ENCODE results near the gene OTOA. TPM values are rescaled to one million over a fixed set of nuclear protein-coding genes. Genes with fewer than 3 reads are reported as not detected.
"Not testable (repeated sequence)": the region's sequence is repeated elsewhere in the genome, so short reads cannot be mapped to it uniquely, and the experiment has no call there.

The OTOA gene
- total RNA-seq, 1 donor from 2014 or later = under 0.01 TPM

DNA sequence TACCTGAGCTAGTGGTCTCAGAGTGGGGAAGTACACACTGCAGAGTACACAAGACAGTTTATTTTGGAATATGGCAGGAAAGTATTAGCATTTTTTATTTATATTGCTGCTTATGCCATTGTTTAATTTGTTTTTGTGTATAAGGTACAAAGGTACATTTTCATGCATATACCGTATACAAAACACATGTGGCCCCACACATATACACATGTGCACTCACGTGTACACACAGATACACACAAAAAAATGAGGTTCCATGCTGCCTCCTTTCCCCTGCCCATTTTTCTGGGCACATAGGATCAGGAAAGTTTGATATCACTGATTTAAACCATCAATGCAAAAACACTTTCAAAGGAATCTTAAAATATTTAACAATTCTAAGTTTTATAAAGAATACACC, 24.3 kb upstream of the OTOA start:
- no peak for DNase-seq (ENCODE audit: low read depth in 2 of 2)

DNA sequence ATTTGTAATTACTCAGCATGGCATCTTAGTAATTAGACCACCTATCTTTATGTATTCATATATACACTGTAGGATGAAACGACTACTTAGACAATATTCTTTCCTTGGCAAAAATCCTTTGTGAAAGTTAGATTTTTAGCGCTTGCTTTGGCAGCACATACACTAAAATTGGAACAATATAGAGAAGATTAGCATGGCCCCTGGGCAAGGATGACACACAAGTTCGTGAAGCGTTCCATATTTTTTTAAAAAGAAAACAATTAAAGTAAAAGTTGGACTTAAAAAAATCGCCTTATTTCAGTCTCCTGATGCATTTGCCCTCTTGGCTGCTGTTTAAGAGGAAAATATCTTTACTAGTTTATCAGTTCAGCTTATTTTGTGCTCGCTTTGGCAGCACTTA, 21.9 kb upstream of the OTOA start:
- no peak for DNase-seq (ENCODE audit: low read depth in 2 of 2)

DNA sequence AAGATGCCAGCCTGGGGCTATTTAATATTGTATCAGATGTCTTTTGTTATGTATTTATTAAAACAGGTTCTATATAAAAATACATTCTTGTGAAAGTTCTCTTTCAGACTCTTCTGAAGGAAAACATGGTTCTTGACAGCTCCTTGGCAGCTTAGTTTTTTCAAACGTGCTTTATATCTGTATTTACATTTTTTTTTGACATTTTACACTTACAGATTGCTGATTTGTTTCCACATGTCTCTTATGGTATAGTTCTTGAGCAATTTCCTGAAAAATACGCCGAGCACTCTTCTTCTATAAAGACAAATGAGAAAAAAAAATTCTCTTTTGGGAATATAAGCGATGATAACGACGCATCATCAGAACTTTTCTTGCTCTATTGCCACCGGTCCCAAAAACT, 20.9 kb upstream of the OTOA start:
- DNase-seq (ENCODE audit: low read depth in 2 of 2) = no peak

DNA sequence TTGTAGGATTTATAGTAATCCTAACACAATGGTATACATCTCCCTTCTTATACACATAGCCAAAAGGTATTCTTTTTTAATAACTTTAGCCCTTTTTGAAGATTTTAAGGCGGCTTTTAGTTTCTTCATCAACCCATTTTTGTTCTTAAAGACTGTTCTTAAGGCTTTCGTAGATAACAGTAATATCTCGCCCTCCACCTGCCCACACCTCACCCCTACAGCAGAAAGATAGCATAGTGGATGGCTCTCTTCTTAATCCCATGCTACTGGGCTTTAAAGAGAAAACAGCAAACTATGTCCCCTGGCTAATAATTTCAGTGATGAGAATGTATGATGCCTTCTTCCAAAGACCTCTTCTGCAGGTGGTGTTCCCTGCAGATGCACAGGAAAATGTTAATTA, 20.0 kb upstream of the OTOA start:
- DNase-seq (ENCODE audit: low read depth in 2 of 2) = no peak

DNA sequence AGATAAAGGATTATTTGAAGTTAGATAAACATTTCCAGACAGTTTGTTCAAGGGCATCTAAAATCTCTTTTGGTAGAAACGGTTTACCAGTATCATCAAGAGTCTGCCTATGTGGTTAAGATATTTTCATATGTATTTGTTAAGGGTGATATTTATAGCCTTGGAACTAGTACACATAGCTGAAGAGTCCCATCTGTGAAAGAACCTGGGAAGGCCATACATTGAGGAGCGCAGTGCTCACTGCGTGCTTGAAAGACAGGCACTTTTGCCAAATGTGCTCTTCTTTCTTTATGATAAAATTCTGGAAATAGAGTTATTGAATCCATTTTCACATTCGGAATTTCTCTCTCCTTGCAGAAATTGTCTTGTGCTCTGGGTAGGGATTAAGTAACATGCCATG, 19.1 kb upstream of the OTOA start:
- no peak for DNase-seq (ENCODE audit: low read depth in 2 of 2)

GRCh38 chr16:21645261-21645721, 18.5 kb upstream of the OTOA start:
- DNase-seq (ENCODE audit: low read depth in 2 of 2) = peak; percentile 60 to 63

DNA sequence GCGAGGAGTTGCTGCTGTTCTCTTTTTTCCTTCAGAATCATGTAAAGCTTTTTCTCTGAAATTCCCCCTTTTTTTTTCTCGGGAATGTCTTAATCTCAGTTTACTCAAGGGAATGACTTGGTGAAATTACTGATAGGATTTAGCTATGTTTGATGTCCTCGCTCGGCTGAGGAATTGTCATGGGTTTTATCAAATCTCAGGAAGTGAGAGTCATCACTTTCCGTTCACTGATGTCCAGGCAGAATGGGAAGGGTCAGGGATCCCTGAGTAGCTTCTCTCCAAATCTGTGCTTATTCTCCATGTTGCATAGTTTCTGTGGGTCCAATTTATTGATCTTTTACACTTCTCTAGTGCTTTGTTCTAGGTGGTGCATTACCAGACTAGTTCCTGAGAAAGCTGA, 17.7 kb upstream of the OTOA start:
- peak; percentile 70 to 81 for DNase-seq (ENCODE audit: low read depth in 2 of 2)

- DNase-seq (ENCODE audit: low read depth in 2 of 2) = no peak
These were observed 16.8 kb upstream of the OTOA start for GRCh38 chr16:21646721-21647561.

DNA sequence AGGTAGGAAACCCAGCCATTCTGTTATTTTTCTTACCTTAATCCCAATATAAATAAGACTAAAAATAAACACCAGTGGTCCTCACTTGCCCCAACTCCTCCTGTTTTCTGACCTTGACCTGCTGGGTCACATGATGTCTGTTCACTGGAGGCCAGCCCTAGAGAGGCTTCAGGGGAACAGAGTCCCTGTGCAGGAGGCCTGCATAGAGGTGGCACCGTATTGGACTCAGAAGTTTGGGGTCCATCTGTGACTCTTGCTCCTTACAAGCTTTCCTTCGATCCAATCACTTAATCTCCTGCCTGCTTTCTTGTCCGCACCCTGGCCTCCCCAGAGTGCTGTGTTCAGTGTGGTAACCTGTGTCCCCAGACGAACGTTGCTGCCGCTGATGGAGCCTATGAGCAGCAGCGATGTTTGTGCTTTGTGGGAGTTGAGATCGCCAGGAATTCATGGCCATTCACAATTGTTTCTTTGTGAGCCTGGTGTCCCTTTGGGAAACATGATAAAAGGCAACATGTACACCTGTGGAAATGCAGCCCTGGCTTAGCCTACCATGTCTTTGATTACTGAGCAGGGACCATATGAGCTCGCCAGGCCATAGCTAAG, 16.1 kb upstream of the OTOA start:
- no peak for DNase-seq (ENCODE audit: low read depth in 2 of 2)

GRCh38 chr16:21649826-21650406, 13.9 kb upstream of the OTOA start:
- not testable (repeated sequence) for DNase-seq (ENCODE audit: low read depth in 2 of 2)

GRCh38 chr16:21650521-21650920, 13.2 kb upstream of the OTOA start:
- peak in 1 of 2 donors; percentile 23 for DNase-seq (ENCODE audit: low read depth in 2 of 2)

GRCh38 chr16:21651515-21651914, 12.3 kb upstream of the OTOA start:
- no peak for DNase-seq (ENCODE audit: low read depth in 2 of 2)

- no peak for DNase-seq (ENCODE audit: low read depth in 2 of 2)
These were observed 11.3 kb upstream of the OTOA start, which contains the start of gene IGSF6 for GRCh38 chr16:21652453-21652852. IGSF6 (minus strand) TSS chr16:21652608; CDS start chr16:21652598, 10 bp downstream.

DNA sequence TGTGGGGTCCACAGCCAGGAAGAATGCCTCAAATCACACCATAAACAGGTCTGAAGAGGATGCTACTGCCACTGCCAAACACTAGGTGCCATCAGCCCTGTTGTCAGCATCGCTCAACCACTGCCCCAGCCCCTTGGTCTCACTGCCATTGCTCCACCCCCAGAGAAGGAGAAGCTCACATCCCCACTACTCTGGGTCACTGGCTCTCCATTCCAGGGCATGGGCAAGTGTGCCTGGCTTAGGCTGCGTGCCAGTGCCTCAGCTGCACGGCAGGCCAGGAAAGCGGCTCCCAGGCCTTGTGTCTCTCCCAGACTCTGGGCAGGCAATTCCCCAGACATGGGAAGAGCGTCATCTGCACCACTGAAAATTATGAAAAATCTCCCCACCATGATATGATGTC, 10.2 kb upstream of the OTOA start:
- no peak for DNase-seq (ENCODE audit: low read depth in 2 of 2)

GRCh38 chr16:21654466-21654865, 9.3 kb upstream of the OTOA start:
- peak in 1 of 2 donors; percentile 23 for DNase-seq (ENCODE audit: low read depth in 2 of 2)

- DNase-seq (ENCODE audit: low read depth in 2 of 2) = no peak
These were observed 8.9 kb upstream of the OTOA start for GRCh38 chr16:21654881-21655280.

- DNase-seq (ENCODE audit: low read depth in 2 of 2) = peak; percentile 75 to 76
These were observed 6.7 kb upstream of the OTOA start for GRCh38 chr16:21656795-21657768.

DNA sequence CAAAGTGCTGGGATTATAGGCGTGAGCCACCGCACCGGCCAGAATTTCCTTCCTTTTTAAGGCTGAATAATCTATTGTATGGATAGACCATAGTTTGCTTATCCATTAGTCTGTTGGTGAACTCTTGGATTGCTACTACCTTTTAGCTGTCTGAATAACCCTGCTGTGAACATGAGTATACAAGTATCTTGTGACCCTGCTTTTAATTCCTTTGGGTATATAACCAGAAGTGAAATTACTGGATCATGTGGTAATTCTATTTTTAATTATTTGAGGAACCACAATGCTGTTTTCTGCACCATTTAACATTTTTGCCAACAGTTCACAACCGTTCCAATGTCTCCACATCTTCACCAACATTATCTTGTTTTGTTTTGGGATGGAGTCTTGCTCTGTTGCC, 4.6 kb upstream of the OTOA start:
- no peak for DNase-seq (ENCODE audit: low read depth in 2 of 2)

GRCh38 chr16:21664801-21665492, 1.2 kb downstream of the OTOA start:
- DNase-seq (ENCODE audit: low read depth in 2 of 2) = no peak

DNA sequence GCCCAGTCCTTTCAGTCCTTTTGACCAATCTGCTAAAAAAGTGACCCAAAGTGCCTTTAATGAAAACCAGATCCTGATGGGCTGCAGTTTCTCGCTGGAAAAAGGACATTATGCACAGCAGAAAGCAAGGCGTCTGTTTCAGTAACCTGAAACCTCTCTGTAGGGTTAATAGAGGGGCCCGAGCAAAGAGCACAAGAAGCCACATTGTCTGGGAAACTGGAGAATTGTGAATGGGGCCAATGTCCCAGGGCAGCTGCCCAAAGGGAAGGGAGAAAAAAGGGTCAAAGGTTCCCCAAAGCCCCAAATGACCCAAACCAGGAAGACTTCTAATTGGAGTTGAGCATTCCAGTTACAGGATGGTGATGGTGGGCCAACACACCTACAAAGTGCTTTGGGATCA, 3.0 kb downstream of the OTOA start:
- DNase-seq (ENCODE audit: low read depth in 2 of 2) = no peak

DNA sequence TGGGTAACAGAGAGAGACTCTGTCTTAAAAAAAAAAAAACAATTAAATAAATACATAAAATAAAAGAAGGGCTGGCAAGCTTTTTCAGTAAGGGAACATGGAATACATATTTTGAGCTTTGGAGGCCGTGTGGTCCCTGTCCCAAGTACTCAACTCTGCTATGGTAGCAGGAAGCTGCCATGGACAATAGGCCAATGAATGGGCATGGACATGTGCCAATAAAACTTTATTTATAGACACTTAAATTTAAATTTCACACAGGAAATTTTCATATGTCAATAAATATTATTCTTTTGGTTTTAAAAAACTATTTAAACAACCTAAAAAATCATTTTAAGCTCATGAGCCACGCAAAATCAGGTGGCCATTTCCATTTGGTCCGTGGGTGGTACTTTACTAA, 3.8 kb downstream of the OTOA start:
- no peak for DNase-seq (ENCODE audit: low read depth in 2 of 2)

Data from lung microvascular endothelial cell (primary cell).